HL-60 (cell line): ENCODE data around the gene FMOD.

Experiments used
- GABPA ChIP-seq: IDR thresholded peaks from 2 replicates; pipeline ENCODE4 v1.6.1; 2012; ENCODE audit warnings: low read depth
- POLR2AphosphoS5 ChIP-seq: IDR thresholded peaks from 2 replicates; pipeline ENCODE4 v1.6.1; 2012; ENCODE audit warnings: low read depth
- SPI1 ChIP-seq: IDR thresholded peaks from 2 replicates; pipeline ENCODE4 v1.6.1; 2012; ENCODE audit warnings: low read depth, mild to moderate bottlenecking, borderline replicate concordance
- TF ChIP-seq, protein P1 (sequence below): IDR thresholded peaks from one replicate; pipeline ENCODE4 v1.5.1; 2011; ENCODE audit warnings: low read length, control low read depth, inconsistent platforms; ENCODE audit not compliant: insufficient read depth
- TF ChIP-seq, protein P2 (sequence below): IDR thresholded peaks from 2 replicates; pipeline ENCODE4 v1.6.1; 2012; ENCODE audit warnings: low read depth; ENCODE audit not compliant: insufficient replicate concordance

DNA sequence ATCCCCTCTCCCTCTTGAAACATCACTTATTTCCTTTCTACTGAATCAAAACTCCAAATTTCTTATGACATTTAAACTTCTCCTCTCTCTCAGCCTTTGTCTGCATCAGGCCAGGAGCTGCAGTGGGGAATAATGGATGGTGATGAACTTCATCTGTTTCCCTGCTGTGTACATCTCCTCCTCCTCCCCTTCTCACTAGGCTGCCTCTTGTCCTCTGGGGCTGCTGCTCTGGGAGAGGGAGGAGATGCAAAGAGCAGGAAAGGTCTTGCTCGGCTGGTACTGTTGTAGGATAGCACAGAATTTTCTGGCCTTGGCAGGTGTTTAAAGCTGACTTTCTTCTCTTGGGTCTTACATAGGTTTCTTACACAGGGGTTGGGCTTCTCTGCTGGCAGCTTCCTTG, 31.1 kb upstream of the FMOD start:
- TF ChIP-seq, protein P1, sequence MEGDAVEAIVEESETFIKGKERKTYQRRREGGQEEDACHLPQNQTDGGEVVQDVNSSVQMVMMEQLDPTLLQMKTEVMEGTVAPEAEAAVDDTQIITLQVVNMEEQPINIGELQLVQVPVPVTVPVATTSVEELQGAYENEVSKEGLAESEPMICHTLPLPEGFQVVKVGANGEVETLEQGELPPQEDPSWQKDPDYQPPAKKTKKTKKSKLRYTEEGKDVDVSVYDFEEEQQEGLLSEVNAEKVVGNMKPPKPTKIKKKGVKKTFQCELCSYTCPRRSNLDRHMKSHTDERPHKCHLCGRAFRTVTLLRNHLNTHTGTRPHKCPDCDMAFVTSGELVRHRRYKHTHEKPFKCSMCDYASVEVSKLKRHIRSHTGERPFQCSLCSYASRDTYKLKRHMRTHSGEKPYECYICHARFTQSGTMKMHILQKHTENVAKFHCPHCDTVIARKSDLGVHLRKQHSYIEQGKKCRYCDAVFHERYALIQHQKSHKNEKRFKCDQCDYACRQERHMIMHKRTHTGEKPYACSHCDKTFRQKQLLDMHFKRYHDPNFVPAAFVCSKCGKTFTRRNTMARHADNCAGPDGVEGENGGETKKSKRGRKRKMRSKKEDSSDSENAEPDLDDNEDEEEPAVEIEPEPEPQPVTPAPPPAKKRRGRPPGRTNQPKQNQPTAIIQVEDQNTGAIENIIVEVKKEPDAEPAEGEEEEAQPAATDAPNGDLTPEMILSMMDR: no peak
- TF ChIP-seq, protein P2, sequence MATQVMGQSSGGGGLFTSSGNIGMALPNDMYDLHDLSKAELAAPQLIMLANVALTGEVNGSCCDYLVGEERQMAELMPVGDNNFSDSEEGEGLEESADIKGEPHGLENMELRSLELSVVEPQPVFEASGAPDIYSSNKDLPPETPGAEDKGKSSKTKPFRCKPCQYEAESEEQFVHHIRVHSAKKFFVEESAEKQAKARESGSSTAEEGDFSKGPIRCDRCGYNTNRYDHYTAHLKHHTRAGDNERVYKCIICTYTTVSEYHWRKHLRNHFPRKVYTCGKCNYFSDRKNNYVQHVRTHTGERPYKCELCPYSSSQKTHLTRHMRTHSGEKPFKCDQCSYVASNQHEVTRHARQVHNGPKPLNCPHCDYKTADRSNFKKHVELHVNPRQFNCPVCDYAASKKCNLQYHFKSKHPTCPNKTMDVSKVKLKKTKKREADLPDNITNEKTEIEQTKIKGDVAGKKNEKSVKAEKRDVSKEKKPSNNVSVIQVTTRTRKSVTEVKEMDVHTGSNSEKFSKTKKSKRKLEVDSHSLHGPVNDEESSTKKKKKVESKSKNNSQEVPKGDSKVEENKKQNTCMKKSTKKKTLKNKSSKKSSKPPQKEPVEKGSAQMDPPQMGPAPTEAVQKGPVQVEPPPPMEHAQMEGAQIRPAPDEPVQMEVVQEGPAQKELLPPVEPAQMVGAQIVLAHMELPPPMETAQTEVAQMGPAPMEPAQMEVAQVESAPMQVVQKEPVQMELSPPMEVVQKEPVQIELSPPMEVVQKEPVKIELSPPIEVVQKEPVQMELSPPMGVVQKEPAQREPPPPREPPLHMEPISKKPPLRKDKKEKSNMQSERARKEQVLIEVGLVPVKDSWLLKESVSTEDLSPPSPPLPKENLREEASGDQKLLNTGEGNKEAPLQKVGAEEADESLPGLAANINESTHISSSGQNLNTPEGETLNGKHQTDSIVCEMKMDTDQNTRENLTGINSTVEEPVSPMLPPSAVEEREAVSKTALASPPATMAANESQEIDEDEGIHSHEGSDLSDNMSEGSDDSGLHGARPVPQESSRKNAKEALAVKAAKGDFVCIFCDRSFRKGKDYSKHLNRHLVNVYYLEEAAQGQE: no peak
- TF ChIP-seq POLR2AphosphoS5 (no peak), GABPA (no peak), SPI1 (no peak)
